ENCODE data around the gene PTPN9. TPM values are rescaled to one million over a fixed set of nuclear protein-coding genes. Genes with fewer than 3 reads are reported as not detected.

PTPN9 gene
- total and polyA plus RNA-seq, 2 of the 13 experiments (the other 11 are each of a cell fraction or from before 2014, with no cell fraction given), result 16.6 to 19.9 TPM

- TF ChIP-seq ZNF431 (CRISPR knock-in tag; IDR thresholded peaks at IDR 0.05; ENCODE audit: borderline replicate concordance, low read depth), result no peak
- no peak for TF ChIP-seq TCF7L2 (IDR thresholded peaks at IDR 0.05; ENCODE audit: low read depth, low read length)
- no peak for TF ChIP-seq ZNF496 (CRISPR knock-in tag; IDR thresholded peaks at IDR 0.05; ENCODE audit: insufficient replicate concordance)
- 0 out of 2 replicates have a peak, but pooled peaks have one; percentile 21 for TF ChIP-seq ZNF644 (CRISPR knock-in tag; IDR thresholded peaks at IDR 0.05; ENCODE audit: low read depth)
- TF ChIP-seq NR3C1 (CRISPR knock-in tag; IDR thresholded peaks at IDR 0.05), result no peak
- no peak for TF ChIP-seq DRAP1 (CRISPR knock-in tag; IDR thresholded peaks at IDR 0.05)
- TF ChIP-seq ZNF121 (CRISPR knock-in tag; IDR thresholded peaks at IDR 0.05), result no peak
- TF ChIP-seq ZSCAN22 (CRISPR knock-in tag; IDR thresholded peaks at IDR 0.05), result no peak
- TF ChIP-seq GMEB2 (CRISPR knock-in tag; IDR thresholded peaks at IDR 0.05; ENCODE audit: low read depth), result no peak
- peak; percentile 56; the same call in 1 of the 2 replicates for TF ChIP-seq ZNF564 (CRISPR knock-in tag; IDR thresholded peaks at IDR 0.05)
- no peak for TF ChIP-seq FOXP1 (IDR thresholded peaks at IDR 0.05)
- no peak for TF ChIP-seq FOXP1 (CRISPR knock-in tag; IDR thresholded peaks at IDR 0.05)
- TF ChIP-seq ZNF780A (CRISPR knock-in tag; IDR thresholded peaks at IDR 0.05), result no peak
- no peak for TF ChIP-seq EZH2 (conservative IDR thresholded peaks at IDR 0.05; ENCODE audit: low read depth, low read length)
- TF ChIP-seq TCF12 (IDR thresholded peaks at IDR 0.05), result no peak
- TF ChIP-seq TCF12 (CRISPR knock-in tag; IDR thresholded peaks at IDR 0.05), result no peak
- TF ChIP-seq U2AF1 (optimal IDR thresholded peaks at IDR 0.05; ENCODE audit: low read depth, low read length), result no peak
- no peak for TF ChIP-seq YEATS2 (CRISPR knock-in tag; IDR thresholded peaks at IDR 0.05; ENCODE audit: borderline replicate concordance)
- TF ChIP-seq ZNF589 (CRISPR knock-in tag; conservative IDR thresholded peaks at IDR 0.05), result no peak
- TF ChIP-seq NFATC3 (CRISPR knock-in tag; IDR thresholded peaks at IDR 0.05), result no peak
- TF ChIP-seq CHD4 (IDR thresholded peaks at IDR 0.05; ENCODE audit: borderline replicate concordance, low read length), result no peak
- no peak for TF ChIP-seq GTF2F1 (IDR thresholded peaks at IDR 0.05; ENCODE audit: low read length)
- no peak for TF ChIP-seq ZC3H4 (CRISPR knock-in tag; IDR thresholded peaks at IDR 0.05; ENCODE audit: borderline replicate concordance)
- TF ChIP-seq ZBTB8A (CRISPR knock-in tag; IDR thresholded peaks at IDR 0.05; ENCODE audit: borderline replicate concordance, low read depth), result no peak
- no peak for TF ChIP-seq DNMT3B (CRISPR knock-in tag; conservative IDR thresholded peaks at IDR 0.05)
- no peak for TF ChIP-seq SOX6 (IDR thresholded peaks at IDR 0.05)
- 0 out of 2 replicates have a peak, but pooled peaks have one; percentile 31 for TF ChIP-seq SOX6 (CRISPR knock-in tag; IDR thresholded peaks at IDR 0.05)
- no peak for TF ChIP-seq SP5 (CRISPR knock-in tag; IDR thresholded peaks at IDR 0.05; ENCODE audit: borderline replicate concordance, low read depth)
- TF ChIP-seq ZBTB49 (CRISPR knock-in tag; IDR thresholded peaks at IDR 0.05; ENCODE audit: borderline replicate concordance), result no peak
- TF ChIP-seq ELF4 (CRISPR knock-in tag; IDR thresholded peaks at IDR 0.05; ENCODE audit: borderline replicate concordance), result no peak
- no peak for TF ChIP-seq MIER2 (CRISPR knock-in tag; IDR thresholded peaks at IDR 0.05)
Measured at GRCh38 chr15:75460646-75461045, 118.5 kb downstream of the PTPN9 start (continued).

All from HepG2 (cell line).